Esophagus muscularis mucosa (tissue), 4 donors: ENCODE data around the gene ENO1. TPM values are rescaled to one million over a fixed set of nuclear protein-coding genes. Genes with fewer than 3 reads are reported as not detected.
"Not testable (repeated sequence)": the region's sequence is repeated elsewhere in the genome, so short reads cannot be mapped to it uniquely, and the experiment has no call there.

Experiments
- DNase-seq: peaks from one replicate; pipeline ENCODE4 v3.0.0-alpha.2; 2017; ENCODE audit errors: extremely low spot score
- H3K27ac ChIP-seq, 4 donors: fragments of 200-600 bp; sonication (generic); replicated peaks in 1 of 4; 1 replicate in 3 of 4; 2 replicates in 1 of 4; pipeline ENCODE4 v1.5.1; 2016 to 2019; ENCODE audit warnings: mild to moderate bottlenecking in 1 of 4
- H3K27me3 ChIP-seq, 4 donors: fragments of 200-600 bp; sonication (generic); one replicate each; pipeline versions ENCODE4 v1.5.1 to v1.6.0; 2016 to 2019
- H3K36me3 ChIP-seq, 4 donors: fragments of 200-600 bp; sonication (generic); one replicate each; pipeline ENCODE4 v1.5.1; 2016 to 2019
- H3K4me1 ChIP-seq, 4 donors: fragments of 200-600 bp; sonication (generic); one replicate each; pipeline ENCODE4 v1.5.1; 2016 to 2019
- H3K4me3 ChIP-seq, 4 donors: fragments of 200-600 bp; sonication (generic); 1 replicate in 2 of 4; 2 replicates in 2 of 4; pipeline ENCODE4 v1.5.1; 2016 to 2019; ENCODE audit warnings: mild to moderate bottlenecking in 4 of 4, moderate library complexity in 1 of 4
- H3K9me3 ChIP-seq, 4 donors: fragments of 200-600 bp; sonication (generic); 1 replicate in 3 of 4; 2 replicates in 1 of 4; pipeline ENCODE4 v1.5.1; 2016 to 2019
- EP300 ChIP-seq: sonication (generic); formaldehyde crosslinking; IDR thresholded peaks from one replicate; pipeline ENCODE4 v1.6.1; 2017; ENCODE audit warnings: antibody characterized with exemption
- POLR2A ChIP-seq: fragments of 450-650 bp; IDR thresholded peaks from one replicate; pipeline ENCODE4 v1.6.1; 2017; ENCODE audit warnings: antibody characterized with exemption, moderate library complexity, mild to moderate bottlenecking, low read depth
- POLR2AphosphoS5 ChIP-seq, 2 donors: sonication (generic); formaldehyde crosslinking; IDR thresholded peaks; one replicate each; pipeline ENCODE4 v1.6.1; 2017; ENCODE audit warnings: antibody characterized with exemption in 2 of 2
- WGBS: methylation state at CpG from one replicate; pipeline ENCODE4 v1.1.5; 2018; 5-methylcytosine and 5-hydroxymethylcytosine counted together
- intact Hi-C: fragments of 100-400 bp; cut with DNase I; formaldehyde crosslinking; loops from one replicate; pipeline ENCODE4 v1.15.1; 2023
- total RNA-seq, 4 donors: library from RNA; depleted of rRNA; stranded (reverse); fragments of >200 nt; gene quantifications; one replicate each; pipeline versions ENCODE4 v1.1.0 to v1.2.1, GENCODE V29; 2016
- TF ChIP-seq, protein P1 (sequence below), 3 experiments: fragments of 200-600 bp in 2 of 3; fragments of 450-650 bp in 1 of 3; sonication (generic) in 2 of 3; IDR thresholded peaks; one replicate each; pipeline ENCODE4 v1.5.1; 2017 to 2019; ENCODE audit warnings: antibody characterized with exemption in 3 of 3, mild to moderate bottlenecking in 2 of 3, moderate library complexity in 1 of 3

Gene ENO1
- total RNA-seq, 4 donors from 2014 or later = 595 to 895 (median 621) TPM

DNA sequence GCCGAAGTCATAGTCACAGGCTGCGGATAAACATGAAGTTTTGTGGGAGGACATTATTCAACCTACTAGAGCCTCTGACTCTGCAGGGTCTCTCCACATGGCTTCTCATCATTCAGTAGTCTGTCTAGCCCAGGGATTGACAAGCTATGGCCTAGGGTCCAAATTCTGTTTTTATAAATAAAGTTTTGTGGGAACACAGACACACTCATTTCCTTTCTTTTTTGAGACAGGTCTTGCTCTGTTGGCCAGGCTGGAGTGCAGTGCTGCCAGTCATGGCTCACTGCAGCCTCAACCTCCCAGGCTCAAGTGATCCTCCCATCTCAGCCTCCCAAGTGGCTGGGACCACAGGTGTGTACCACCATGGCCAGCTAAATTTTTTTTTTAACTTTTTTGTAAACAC, 8.1 kb upstream of the ENO1 start:
- Histone ChIP-seq H3K4me1 (peaks cover 6 to 26% (median 24%) of the 10 kb centered on the region in 4 donors), H3K27ac (no peak overlapping the region), H3K27me3 (no peaks in the 10 kb centered on the region), H3K9me3 (no peaks in the 10 kb centered on the region), H3K4me3 (no peak overlapping the region), H3K36me3 (no peaks in the 10 kb centered on the region)
- intact Hi-C loops = no loop called here
- WGBS = 92% methylated on average over 2 of the region's 2 CpGs
- DNase-seq = no peak
- TF ChIP-seq POLR2A = no peak
- TF ChIP-seq, protein P1, sequence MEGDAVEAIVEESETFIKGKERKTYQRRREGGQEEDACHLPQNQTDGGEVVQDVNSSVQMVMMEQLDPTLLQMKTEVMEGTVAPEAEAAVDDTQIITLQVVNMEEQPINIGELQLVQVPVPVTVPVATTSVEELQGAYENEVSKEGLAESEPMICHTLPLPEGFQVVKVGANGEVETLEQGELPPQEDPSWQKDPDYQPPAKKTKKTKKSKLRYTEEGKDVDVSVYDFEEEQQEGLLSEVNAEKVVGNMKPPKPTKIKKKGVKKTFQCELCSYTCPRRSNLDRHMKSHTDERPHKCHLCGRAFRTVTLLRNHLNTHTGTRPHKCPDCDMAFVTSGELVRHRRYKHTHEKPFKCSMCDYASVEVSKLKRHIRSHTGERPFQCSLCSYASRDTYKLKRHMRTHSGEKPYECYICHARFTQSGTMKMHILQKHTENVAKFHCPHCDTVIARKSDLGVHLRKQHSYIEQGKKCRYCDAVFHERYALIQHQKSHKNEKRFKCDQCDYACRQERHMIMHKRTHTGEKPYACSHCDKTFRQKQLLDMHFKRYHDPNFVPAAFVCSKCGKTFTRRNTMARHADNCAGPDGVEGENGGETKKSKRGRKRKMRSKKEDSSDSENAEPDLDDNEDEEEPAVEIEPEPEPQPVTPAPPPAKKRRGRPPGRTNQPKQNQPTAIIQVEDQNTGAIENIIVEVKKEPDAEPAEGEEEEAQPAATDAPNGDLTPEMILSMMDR (IDR thresholded peaks at IDR 0.05) = no peak
- no peak for TF ChIP-seq POLR2AphosphoS5 (IDR thresholded peaks at IDR 0.05)
- TF ChIP-seq EP300 = no peak

DNA sequence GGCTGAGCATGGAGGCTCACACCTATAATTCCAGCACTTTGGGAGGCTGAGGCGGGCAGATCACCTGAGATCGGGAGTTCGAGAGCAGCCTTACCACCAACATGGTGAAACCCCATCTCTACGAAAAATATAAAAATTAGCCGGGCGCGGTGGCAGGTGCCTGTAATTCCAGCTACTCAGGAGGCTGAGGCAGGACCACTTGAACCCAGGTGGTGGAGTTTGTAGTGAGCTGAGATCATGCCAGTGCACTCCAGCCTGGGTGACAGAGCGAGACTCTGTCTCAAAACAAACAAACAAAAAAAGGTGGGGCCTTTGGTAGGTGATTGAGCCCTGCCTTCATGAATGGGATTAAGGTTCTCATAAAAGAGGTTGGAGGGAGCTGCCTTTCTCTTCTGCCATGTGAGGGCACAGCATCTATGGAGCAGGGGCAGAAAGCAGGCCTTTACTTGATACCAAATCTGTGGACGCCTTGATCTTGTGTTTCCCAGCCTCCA, 7.6 kb upstream of the ENO1 start:
- H3K9me3 ChIP-seq, H3K36me3 ChIP-seq, H3K27me3 ChIP-seq, H3K4me3 ChIP-seq, H3K27ac ChIP-seq, intact Hi-C loops, DNase-seq: not testable (repeated sequence)
- peaks cover 6 to 22% (median 20%) of the 10 kb centered on the region in 4 donors for H3K4me1 ChIP-seq
- 94% methylated on average over 9 of the region's 9 CpGs for WGBS

DNA sequence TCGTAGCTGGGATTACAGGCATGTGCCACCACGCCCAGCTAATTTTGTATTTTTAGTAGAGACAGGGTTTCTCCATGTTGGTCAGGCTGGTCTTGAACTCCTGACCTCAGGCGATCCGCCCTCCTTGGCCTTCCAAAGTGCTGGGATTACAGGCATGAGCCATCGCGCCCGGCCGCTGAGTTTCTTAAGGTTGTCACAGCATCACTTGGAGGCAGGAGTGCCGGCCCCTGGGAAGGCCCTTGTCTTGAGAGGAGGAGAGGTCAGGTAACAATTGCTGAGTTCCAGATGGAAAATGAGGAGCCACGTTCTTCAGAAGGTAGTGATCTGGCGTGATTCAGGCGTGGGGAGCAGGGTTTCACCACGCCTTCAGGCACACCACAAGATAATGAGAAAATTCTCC, 5.6 kb upstream of the ENO1 start:
- H3K27me3 ChIP-seq, H3K36me3 ChIP-seq, H3K4me3 ChIP-seq, H3K9me3 ChIP-seq, intact Hi-C loops, DNase-seq, H3K27ac ChIP-seq: not testable (repeated sequence)
- 84% methylated on average over 7 of the region's 13 CpGs for WGBS
- peaks cover 13 to 22% (median 20%) of the 10 kb centered on the region in 4 donors for H3K4me1 ChIP-seq

DNA sequence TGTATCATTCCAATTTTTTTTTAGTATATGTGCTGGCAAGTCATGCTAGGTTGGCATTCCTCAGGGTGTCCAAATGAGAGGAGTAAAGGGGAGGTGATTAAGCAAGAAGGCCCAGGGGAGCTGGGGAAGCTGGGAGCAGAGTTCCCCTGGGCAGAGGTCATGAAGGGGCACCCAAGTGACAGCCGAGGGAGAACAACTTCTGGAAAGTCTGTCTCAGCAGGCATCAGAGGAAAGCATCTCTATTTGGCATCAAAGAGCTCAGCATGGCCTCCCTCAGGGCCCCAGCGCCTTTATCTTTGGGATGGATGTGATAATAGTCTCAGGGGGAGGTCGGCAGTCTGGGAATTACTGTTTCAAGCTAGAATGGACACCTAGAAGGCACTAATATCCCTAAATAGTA, 5.0 kb upstream of the ENO1 start:
- intact Hi-C loops = no loop called here
- Histone ChIP-seq H3K36me3 (no peaks in the 10 kb centered on the region), H3K4me1 (peaks cover 13 to 21% (median 21%) of the 10 kb centered on the region in 4 donors), H3K4me3 (no peak overlapping the region), H3K9me3 (no peaks in the 10 kb centered on the region), H3K27me3 (no peaks in the 10 kb centered on the region), H3K27ac (no peak overlapping the region)
- DNase-seq = no peak
- WGBS = 77% methylated on average over 3 of the region's 3 CpGs
- TF ChIP-seq, protein P1 (IDR thresholded peaks at IDR 0.05) = no peak
- TF ChIP-seq EP300 (no peak), POLR2A (no peak), POLR2AphosphoS5 (IDR thresholded peaks at IDR 0.05) (no peak)

DNA sequence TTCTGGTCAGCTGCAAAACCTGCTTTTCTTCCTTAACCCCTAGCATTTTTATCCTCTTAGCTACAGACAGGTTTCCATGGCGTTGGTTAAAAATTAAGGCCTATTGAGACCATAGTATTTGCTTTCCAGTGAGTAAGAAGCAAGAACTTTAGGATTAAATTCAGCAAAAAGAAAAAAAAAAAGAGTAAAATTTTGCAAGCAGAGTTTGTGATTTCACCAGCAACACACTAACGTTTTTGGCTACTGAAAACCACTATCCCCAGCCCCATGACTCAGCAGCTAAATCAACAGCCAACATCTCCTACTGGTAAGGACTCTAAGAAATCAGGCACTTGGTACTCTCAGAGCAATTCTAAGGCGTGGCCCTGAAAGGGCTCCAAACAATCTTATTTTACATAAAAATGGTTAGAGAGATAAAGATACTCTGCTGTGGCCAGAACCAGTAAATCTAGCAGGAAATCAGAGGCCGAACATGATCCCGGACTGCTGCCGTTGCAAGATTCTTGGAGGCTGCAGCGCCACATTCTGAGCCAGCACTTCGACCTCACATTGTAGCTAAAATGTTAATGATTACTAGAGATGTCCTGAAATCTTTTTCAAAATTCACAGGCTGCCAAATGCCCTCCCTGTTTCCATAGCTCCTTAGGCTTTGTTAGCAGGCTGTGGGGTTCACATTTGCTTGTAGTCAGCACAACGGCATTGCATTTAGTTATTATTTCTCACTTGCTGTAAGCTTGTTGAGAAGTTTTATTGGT, 1.6 kb upstream of the ENO1 start:
- TF ChIP-seq, protein P1 (IDR thresholded peaks at IDR 0.05) = no peak
- TF ChIP-seq POLR2AphosphoS5 (IDR thresholded peaks at IDR 0.05) (peak; percentile 41 to 51), POLR2A (no peak)
- Histone ChIP-seq H3K4me3 (peak overlapping the region in 2 of 4 donors; percentile 89 to 100), H3K27me3 (no peaks in the 10 kb centered on the region), H3K36me3 (peaks cover 0 to 5% (median 0%) of the 10 kb centered on the region in 4 donors), H3K9me3 (no peaks in the 10 kb centered on the region), H3K4me1 (peaks cover 34 to 47% (median 45%) of the 10 kb centered on the region in 4 donors), H3K27ac (peak overlapping the region; percentile 92 to 99 (median 96))
- DNase-seq = no peak
- intact Hi-C loops = no loop called here
- 48% methylated on average over 9 of the region's 9 CpGs for WGBS
